ENCODE data around the gene BPIFB1. TPM values are rescaled to one million over a fixed set of nuclear protein-coding genes. Genes with fewer than 3 reads are reported as not detected.

The BPIFB1 gene
- total and polyA plus RNA-seq, 9 of the 15 experiments (the other 6 are each of a cell fraction or from before 2014, with no cell fraction given), result not detected

DNA sequence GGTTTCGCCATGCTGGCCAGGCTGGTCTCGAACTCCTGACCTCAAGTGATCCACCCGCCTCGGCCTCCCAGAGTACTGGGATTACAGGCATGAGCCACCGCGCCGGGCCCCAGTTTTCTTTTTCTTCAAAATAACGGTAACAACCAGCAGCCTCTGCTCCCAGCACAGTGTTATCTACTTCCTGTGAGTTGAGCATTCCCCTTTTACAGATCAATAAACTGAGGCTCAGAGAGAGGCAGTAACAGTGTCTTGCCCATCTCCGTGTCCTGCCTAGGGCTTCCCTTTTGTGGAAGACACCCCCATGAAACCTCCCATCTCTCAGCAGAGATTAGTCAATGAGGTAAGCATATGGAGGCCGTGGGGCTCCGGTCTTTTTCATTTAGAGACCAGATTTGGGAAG lies 29.6 kb downstream of the BPIFB1 start (continued):
- TF ChIP-seq CREB5 (CRISPR knock-in tag; IDR thresholded peaks at IDR 0.05) (no peak), MCM2 (IDR thresholded peaks at IDR 0.05; ENCODE audit: low read depth) (no peak), CBX1 (IDR thresholded peaks at IDR 0.05; ENCODE audit: low read depth) (no peak), NCOR1 (IDR thresholded peaks at IDR 0.05) (no peak), SMARCC2 (IDR thresholded peaks at IDR 0.05; ENCODE audit: low read depth) (no peak), SMAD1 (IDR thresholded peaks at IDR 0.05; ENCODE audit: low read depth, low read length, partially characterized antibody) (no peak)

GRCh38 chr20:33313686-33314314 lies 30.8 kb downstream of the BPIFB1 start:
- no peaks in the 10 kb centered on the region for H3K9me1 ChIP-seq (ENCODE audit: control insufficient read depth, insufficient read depth, low read length)
- H4K20me1 ChIP-seq (replicated peaks; ENCODE audit: control insufficient read depth, insufficient read depth, low read length), result peaks cover 15% of the 10 kb centered on the region; the same call in 1 of the 2 replicates
- no peaks in the 10 kb centered on the region for H3K9me3 ChIP-seq (replicated peaks; ENCODE audit: control insufficient read depth, insufficient read depth, low read depth, low read length)
- H3K79me2 ChIP-seq (ENCODE audit: control insufficient read depth, insufficient read depth, low read length), result no peaks in the 10 kb centered on the region
- intact Hi-C loops (cut with micrococcal nuclease) (no loop called here), in situ Hi-C loops (cut with MboI) (no loop called here)
- no peaks in the 10 kb centered on the region for H3K36me3 ChIP-seq (ENCODE audit: control insufficient read depth, insufficient read depth, low read length)
- no peak overlapping the region for H3K9ac ChIP-seq (ENCODE audit: insufficient read depth in 1 of 2, low read depth in 2 of 2, low read length in 2 of 2)
- H3K4me3 ChIP-seq, result no peak overlapping the region
- WGBS (ENCODE audit: insufficient coverage, low coverage, missing lambda C conversion rate), result 1% methylated on average over 7 of the region's 7 CpGs
- FAIRE-seq (no peak), DNase-seq (ENCODE audit: extremely low read depth in 1 of 4, low spot score in 3 of 4) (no peak), ATAC-seq (no peak)
- POLR2A ChIA-PET, result interaction anchor here (0.6 kb wide), 1 partner anchor 329 kb away, joined by 3 read pairs; no protein-coding TSS in a partner anchor
- CTCF ChIA-PET (ENCODE audit: low intra/inter-chr PET ratio), result no interaction called here
- TF ChIP-seq U2AF2 (optimal IDR thresholded peaks at IDR 0.05; ENCODE audit: low read depth, low read length) (no peak), ADNP (tag; IDR thresholded peaks at IDR 0.05) (peak; percentile 39; the same call in 1 of the 2 replicates), TBL1XR1 (IDR thresholded peaks at IDR 0.05; ENCODE audit: low read length in 2 of 2) (no peak), MCM7 (IDR thresholded peaks at IDR 0.05) (no peak), PTBP1 (IDR thresholded peaks at IDR 0.05; ENCODE audit: low read depth, low read length) (no peak), SETDB1 (IDR thresholded peaks at IDR 0.05; ENCODE audit: low read length) (no peak), ETV6 (IDR thresholded peaks at IDR 0.05; ENCODE audit: borderline replicate concordance in 1 of 2, low read depth in 2 of 2, low read length in 1 of 2) (no peak), ETV6 (CRISPR knock-in tag; IDR thresholded peaks at IDR 0.05; ENCODE audit: borderline replicate concordance) (no peak), KDM1A (IDR thresholded peaks at IDR 0.05) (peak; percentile 20 to 35; a peak in 1 of 4 replicates), RBM25 (IDR thresholded peaks at IDR 0.05; ENCODE audit: low read depth, low read length, severe bottlenecking) (peak; percentile 91), BRD9 (IDR thresholded peaks at IDR 0.05; ENCODE audit: low read depth, partially characterized antibody) (peak; percentile 99), ZFP36 (IDR thresholded peaks at IDR 0.05; ENCODE audit: low read depth, low read length, partially characterized antibody) (peak; percentile 62), BCOR (IDR thresholded peaks at IDR 0.05) (peak; percentile 83)
- TF ChIP-seq, protein P1, sequence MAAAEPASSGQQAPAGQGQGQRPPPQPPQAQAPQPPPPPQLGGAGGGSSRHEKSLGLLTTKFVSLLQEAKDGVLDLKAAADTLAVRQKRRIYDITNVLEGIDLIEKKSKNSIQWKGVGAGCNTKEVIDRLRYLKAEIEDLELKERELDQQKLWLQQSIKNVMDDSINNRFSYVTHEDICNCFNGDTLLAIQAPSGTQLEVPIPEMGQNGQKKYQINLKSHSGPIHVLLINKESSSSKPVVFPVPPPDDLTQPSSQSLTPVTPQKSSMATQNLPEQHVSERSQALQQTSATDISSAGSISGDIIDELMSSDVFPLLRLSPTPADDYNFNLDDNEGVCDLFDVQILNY (CRISPR knock-in tag; IDR thresholded peaks at IDR 0.05), result no peak
- H3K27me3 ChIP-seq (ENCODE audit: control insufficient read depth in 2 of 2, insufficient read depth in 2 of 2, low read length in 2 of 2), result peaks cover 36 to 57% of the 10 kb centered on the region in 2 experiments
- H2AFZ ChIP-seq (ENCODE audit: low read depth, low read length), result no peak overlapping the region
- no peak overlapping the region for H3K4me2 ChIP-seq (ENCODE audit: insufficient read depth, low read length)
- H3K4me1 ChIP-seq (replicated peaks in 1 of 2; ENCODE audit: control insufficient read depth in 2 of 2, insufficient read depth in 2 of 2, low read length in 2 of 2), result no peaks in the 10 kb centered on the region
- no peak overlapping the region for H3K27ac ChIP-seq (ENCODE audit: extremely low read depth, low read depth, low read length)
- no TSS peak for BruUV-seq (replicated peaks)

Measured in K562 (cell line).